Mucosa of gallbladder (tissue), 1 donor: ENCODE data around the gene LUZP1. TPM values are rescaled to one million over a fixed set of nuclear protein-coding genes. Genes with fewer than 3 reads are reported as not detected.

ENCODE experiments used
- total RNA-seq: library from RNA; stranded (reverse); gene quantifications from one replicate; pipeline ENCODE4 v1.2.1, GENCODE V29; 2021
- donor health status: DM: no; HTN: no; CAD: no.

LUZP1 gene
- total RNA-seq, 1 donor from 2014 or later: 40.8 TPM

Other genes with a start within 250 kb of the LUZP1 start
- gene LACTBL1, start 196.0 kb downstream of the LUZP1 start, total RNA-seq: not detected
- gene TEX46, start 153.0 kb downstream of the LUZP1 start, total RNA-seq: not detected
- 44.9 TPM for gene KDM1A, start 149.4 kb downstream of the LUZP1 start, total RNA-seq
- gene HTR1D, start 48.6 kb upstream of the LUZP1 start, total RNA-seq: 7.0 TPM
- 83.3 TPM for gene HNRNPR, start 175.4 kb upstream of the LUZP1 start, total RNA-seq
- 14.2 TPM for gene ZNF436, start 201.0 kb upstream of the LUZP1 start, total RNA-seq